Heart right ventricle (tissue), 16 donors: Measurements from ENCODE around the gene UFSP1. TPM values are rescaled to one million over a fixed set of nuclear protein-coding genes. Genes with fewer than 3 reads are reported as not detected.

ENCODE experiments used
- ATAC-seq, 8 donors: fragments of 200-7000 bp; cut with Tn5 transposase; one replicate each; pipeline ENCODE4 v1.9.1; 2020; ENCODE audit warnings: mild to moderate bottlenecking in 8 of 8, moderate library complexity in 8 of 8, moderate number of reproducible peaks in 1 of 8
- DNase-seq, 2 donors: peaks; one replicate each; pipeline ENCODE4 v3.0.0-alpha.2; 2020
- H3K27ac ChIP-seq, 10 donors: fragments of 200-600 bp; sonication (generic) in 2 of 10; one replicate each; pipeline versions ENCODE4 v1.5.0 to v1.8.0; 2020 to 2022; ENCODE audit warnings: mild to moderate bottlenecking in 3 of 10
- H3K27me3 ChIP-seq, 7 donors: fragments of 200-600 bp; one replicate each; pipeline ENCODE4 v1.8.0; 2021 to 2022; ENCODE audit warnings: mild to moderate bottlenecking in 2 of 7
- H3K36me3 ChIP-seq, 9 donors: fragments of 200-600 bp; sonication (generic) in 1 of 9; one replicate each; pipeline versions ENCODE4 v1.5.0 to v1.8.0; 2020 to 2022; ENCODE audit warnings: mild to moderate bottlenecking in 2 of 9
- H3K4me1 ChIP-seq, 9 donors: fragments of 200-600 bp; sonication (generic) in 1 of 9; one replicate each; pipeline versions ENCODE4 v1.5.0 to v1.8.0; 2020 to 2022; ENCODE audit warnings: mild to moderate bottlenecking in 4 of 9
- H3K4me3 ChIP-seq, 10 donors: fragments of 200-600 bp; sonication (generic) in 2 of 10; one replicate each; pipeline versions ENCODE4 v1.5.0 to v1.8.0; 2020 to 2022; ENCODE audit warnings: mild to moderate bottlenecking in 7 of 10, moderate library complexity in 2 of 10
- H3K9me3 ChIP-seq, 11 donors: fragments of 200-600 bp in 10 of 11; sonication (generic) in 2 of 11; one replicate each; pipeline versions ENCODE4 v1.5.0 to v1.8.0; 2013 to 2022; ENCODE audit warnings: mild to moderate bottlenecking in 2 of 11, control low read depth in 1 of 11, moderate library complexity in 1 of 11
- WGBS, 2 donors: extraction: QIAGEN DNeasy Blood & Tissue Kit; methylation state at CpG; one replicate each; pipeline ENCODE4 v1.1.7; 2013; ENCODE audit warnings: inconsistent platforms in 1 of 2; 5-methylcytosine and 5-hydroxymethylcytosine counted together
- intact Hi-C, 10 donors: fragments of 100-400 bp; cut with DNase I; formaldehyde crosslinking; loops; one replicate each; pipeline versions ENCODE4 v1.11.1 to v1.14.2; 2022
- polyA plus RNA-seq, 2 donors: library from polyadenylated mRNA; stranded (reverse); fragments of 200-250 nt; gene quantifications; one replicate each; pipeline ENCODE4 v1.2.3, GENCODE V29; 2013
- total RNA-seq, 10 donors: library from RNA; stranded (reverse); fragmentation: NEBNext Ultra II Directional in 3 of 10; extraction: Animal tissue kit (Norgen Biotek cat#: 25700) in 3 of 10; gene quantifications; one replicate each; pipeline versions ENCODE4 v1.2.1 to v1.2.4, GENCODE V29; 2021 to 2023
- TF ChIP-seq, protein P1 (sequence below), 9 donors: fragments of 200-600 bp; sonication (generic) in 2 of 9; IDR thresholded peaks; one replicate each; pipeline versions ENCODE4 v1.5.0 to v1.8.0; 2021 to 2022; ENCODE audit warnings: antibody characterized with exemption in 9 of 9, mild to moderate bottlenecking in 5 of 9, moderate library complexity in 1 of 9
- donor health status: Arrhythmogenic right ventricular cardiomyopathy.
- donor health status: ischemic (EF 13 %, LVEDD 7.1; RV severe dilation, severe dysfunction).
- donor health status: healthy with polysubstance abuse.
- donor health status: DM: no; HTN: yes; CAD: no.
- donor health status: DM: no; HTN: no; CAD: no.
- donor health status: ischemic (EF 25% LVEDD 6.9; RV normal size, moderate dysfunction).
- donor health status: ischemic (EF 25% LVEDD 5.7; RV mildly dilated, moderate dysfunction).
- donor health status: healthy.
- donor health status: DM: yes; HTN: yes; CAD: no.
- donor health status: Ischemic cardiomyopathy.
- donor health status: ischemic (EF 35%, LVEDD 5.7; RV mildly dilated, moderate dysfunction).
- donor health status: nonischemic (EF 11% LVEDD 7.7; RV severe dilation, severe dysfunction).
- donor health status: DM: yes; HTN: yes; CAD: no.
- donor health status: PGD.
- donor health status: ischemic (EF 29% LVEDD 5.4; RV normal size, mild dysfunction).
- donor health status: nonischemic (EF 23%, LVEDD 6.1; RV moderate dilation, normal function).

The UFSP1 gene
- total and polyA plus RNA-seq, 12 donors = 0.99 to 3.4 (median 1.9) TPM

DNA sequence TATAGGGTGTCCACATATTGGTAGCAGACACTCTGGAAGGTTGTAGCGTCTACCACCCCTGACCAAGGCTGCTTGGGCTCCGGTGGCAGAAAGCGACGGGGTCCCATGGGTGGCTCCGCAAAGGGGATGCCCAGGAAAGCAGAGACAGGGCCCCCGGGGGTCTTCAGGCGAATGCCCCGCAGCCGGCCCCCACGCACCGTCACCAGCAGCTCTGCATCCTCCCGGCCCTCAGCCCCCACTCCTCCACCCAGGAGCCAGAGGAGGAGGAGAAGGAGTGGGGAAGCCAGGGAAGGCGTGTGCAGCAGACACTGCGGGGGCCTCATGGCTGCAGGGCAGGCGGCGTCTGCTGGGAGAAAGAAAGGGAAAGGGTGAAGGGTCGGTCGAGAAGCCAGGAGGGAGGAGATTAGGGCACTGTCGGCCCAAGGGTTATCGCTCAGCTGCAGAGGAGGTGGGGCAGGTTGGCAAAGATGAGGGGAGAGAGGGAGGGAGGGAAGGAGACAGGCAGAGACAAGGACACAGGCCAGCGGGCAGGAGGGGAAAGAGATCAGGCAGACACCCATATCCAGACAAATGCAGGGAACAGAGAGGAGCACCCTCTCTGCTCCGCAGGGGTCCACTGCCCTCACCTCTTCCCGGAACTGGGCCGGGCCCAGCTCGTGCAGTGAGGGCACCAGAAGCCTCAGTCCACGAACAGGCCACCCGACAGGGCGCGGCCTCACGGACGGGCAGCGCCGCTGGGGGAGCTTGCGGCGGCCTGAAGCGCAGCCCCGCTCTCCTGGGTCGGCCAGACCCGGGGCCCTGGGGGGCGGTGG is 4.6 kb upstream of the UFSP1 start:
- TF ChIP-seq, protein P1, sequence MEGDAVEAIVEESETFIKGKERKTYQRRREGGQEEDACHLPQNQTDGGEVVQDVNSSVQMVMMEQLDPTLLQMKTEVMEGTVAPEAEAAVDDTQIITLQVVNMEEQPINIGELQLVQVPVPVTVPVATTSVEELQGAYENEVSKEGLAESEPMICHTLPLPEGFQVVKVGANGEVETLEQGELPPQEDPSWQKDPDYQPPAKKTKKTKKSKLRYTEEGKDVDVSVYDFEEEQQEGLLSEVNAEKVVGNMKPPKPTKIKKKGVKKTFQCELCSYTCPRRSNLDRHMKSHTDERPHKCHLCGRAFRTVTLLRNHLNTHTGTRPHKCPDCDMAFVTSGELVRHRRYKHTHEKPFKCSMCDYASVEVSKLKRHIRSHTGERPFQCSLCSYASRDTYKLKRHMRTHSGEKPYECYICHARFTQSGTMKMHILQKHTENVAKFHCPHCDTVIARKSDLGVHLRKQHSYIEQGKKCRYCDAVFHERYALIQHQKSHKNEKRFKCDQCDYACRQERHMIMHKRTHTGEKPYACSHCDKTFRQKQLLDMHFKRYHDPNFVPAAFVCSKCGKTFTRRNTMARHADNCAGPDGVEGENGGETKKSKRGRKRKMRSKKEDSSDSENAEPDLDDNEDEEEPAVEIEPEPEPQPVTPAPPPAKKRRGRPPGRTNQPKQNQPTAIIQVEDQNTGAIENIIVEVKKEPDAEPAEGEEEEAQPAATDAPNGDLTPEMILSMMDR (IDR thresholded peaks at IDR 0.05) = no peak

DNA sequence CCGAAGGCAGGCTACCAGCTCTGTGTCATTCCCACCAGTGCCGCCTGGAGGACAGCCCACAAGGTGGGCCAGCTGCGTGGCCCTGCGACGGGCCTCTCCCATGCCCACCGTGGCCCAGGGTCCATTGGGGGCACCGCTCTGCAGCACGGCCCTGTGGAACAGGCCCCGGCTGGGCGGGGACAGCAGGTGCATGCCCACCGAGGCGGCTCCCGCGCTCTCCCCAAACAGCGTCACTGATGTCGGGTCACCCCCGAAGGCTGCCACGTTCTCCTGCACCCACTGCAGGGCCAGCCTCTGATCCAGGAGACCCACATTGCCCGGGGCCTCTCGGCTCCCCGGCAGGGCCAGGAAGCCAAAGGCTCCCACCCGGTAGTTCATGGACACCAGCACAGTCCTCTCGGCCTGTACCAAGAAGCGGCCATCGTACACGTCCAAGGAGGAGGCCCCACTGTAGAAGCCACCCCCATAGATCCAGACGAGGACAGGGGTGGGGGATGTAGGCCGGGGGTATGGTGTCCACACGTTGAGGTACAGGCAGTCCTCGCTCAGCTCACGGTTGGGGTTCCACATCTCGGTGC is 3.9 kb upstream of the UFSP1 start:
- peaks cover 0 to 5% (median 0%) of the 10 kb centered on the region in 9 donors for H3K36me3 ChIP-seq
- TF ChIP-seq, protein P1 (IDR thresholded peaks at IDR 0.05) = no peak
- H3K27ac ChIP-seq = no peak overlapping the region
- WGBS, 2 donors = 93 to 94% methylated on average over 32 of the region's 32 CpGs
- no peak overlapping the region for H3K4me3 ChIP-seq
- peaks cover 13 to 79% (median 38%) of the 10 kb centered on the region in 7 donors for H3K27me3 ChIP-seq
- H3K9me3 ChIP-seq = no peaks in the 10 kb centered on the region
- H3K4me1 ChIP-seq = peaks cover 15 to 53% (median 38%) of the 10 kb centered on the region in 9 donors
- ATAC-seq (no peak), DNase-seq (no peak)
- intact Hi-C loops = loop anchor here in 5 of 10 donors (5.0 to 10.0 kb wide), 5 partner anchors 179 to 391 kb away; no protein-coding TSS in a partner anchor

More for the DNA sequence above, 4.6 kb upstream of the UFSP1 start:
- WGBS, 2 donors = 41 to 45% methylated on average over 40 of the region's 40 CpGs
- DNase-seq = no peak
- intact Hi-C loops = loop anchor here in 5 of 10 donors (1.0 to 10.0 kb wide), 6 partner anchors 165 to 391 kb away; no protein-coding TSS in a partner anchor
- Histone ChIP-seq H3K4me1 (peaks cover 8 to 46% (median 31%) of the 10 kb centered on the region in 9 donors), H3K27ac (no peak overlapping the region), H3K27me3 (peaks cover 13 to 86% (median 44%) of the 10 kb centered on the region in 7 donors), H3K36me3 (no peaks in the 10 kb centered on the region), H3K4me3 (peak overlapping the region in 6 of 10 donors; percentile 52 to 61 (median 58)), H3K9me3 (no peaks in the 10 kb centered on the region)
- ATAC-seq = no peak

DNA sequence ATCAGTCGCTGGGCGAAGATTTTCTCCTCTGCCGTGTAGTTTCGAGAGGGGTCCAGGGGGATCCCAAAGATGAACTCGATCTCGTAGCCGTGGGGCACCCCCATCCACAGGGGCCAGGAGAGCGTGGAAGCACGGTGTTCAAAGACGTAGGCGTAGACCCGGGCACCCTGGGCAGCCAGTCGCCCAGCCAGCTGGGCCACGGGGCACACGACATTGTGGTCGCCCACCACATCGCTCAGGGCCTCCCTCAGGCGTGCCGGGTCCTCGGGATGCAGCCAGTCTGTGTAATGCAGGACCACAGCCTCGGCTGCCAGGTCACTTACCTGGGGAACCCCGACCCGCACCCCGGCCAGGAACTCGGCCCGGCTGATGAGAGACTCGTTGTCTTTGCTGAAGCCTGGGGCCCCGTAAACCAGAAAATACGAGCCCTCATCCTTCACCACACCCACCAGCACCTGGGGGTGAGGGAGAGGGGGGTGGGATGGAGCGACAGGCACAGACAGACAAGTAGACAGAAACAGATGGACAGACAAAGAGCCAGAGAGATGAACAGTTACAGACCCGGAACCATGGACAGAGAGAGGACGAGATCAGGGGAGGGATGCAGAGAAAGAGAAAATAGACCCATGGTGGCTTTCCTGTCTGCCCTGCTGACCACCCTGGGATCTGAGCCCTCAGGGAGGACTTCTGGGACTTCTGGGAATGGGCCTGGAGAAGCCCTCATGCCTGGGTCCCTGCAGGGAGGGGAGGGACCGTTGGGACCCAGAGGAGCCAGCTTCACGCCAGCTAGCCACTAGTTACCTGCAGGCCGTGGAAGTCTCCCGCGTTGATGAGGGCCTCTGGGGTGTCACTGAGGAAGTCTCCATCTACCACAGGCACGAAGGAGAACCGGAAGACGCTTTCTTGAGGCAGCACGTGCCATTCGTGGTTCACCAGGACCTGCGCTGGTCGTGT is 3.1 kb upstream of the UFSP1 start:
- TF ChIP-seq, protein P1 (IDR thresholded peaks at IDR 0.05) = no peak
- H3K9me3 ChIP-seq = no peaks in the 10 kb centered on the region
- peaks cover 0 to 12% (median 2%) of the 10 kb centered on the region in 9 donors for H3K36me3 ChIP-seq
- H3K4me1 ChIP-seq = peaks cover 16 to 60% (median 45%) of the 10 kb centered on the region in 9 donors
- no peak for DNase-seq
- H3K27ac ChIP-seq = no peak overlapping the region
- intact Hi-C loops = loop anchor here in 5 of 10 donors (5.0 to 10.0 kb wide), 5 partner anchors 180 to 392 kb away; no protein-coding TSS in a partner anchor
- no peak for ATAC-seq
- 91% methylated on average over 44 of the region's 44 CpGs for WGBS, 2 donors
- peaks cover 13 to 71% (median 31%) of the 10 kb centered on the region in 7 donors for H3K27me3 ChIP-seq
- no peak overlapping the region for H3K4me3 ChIP-seq
